GM19043 (cell line): Measurements from ENCODE around the gene BTAF1.

ENCODE experiments used
- ATAC-seq: cut with Tn5 transposase; IDR thresholded peaks from one replicate; pipeline ENCODE4 v1.9.1; 2021; ENCODE audit warnings: low read depth; ENCODE audit not compliant: unreplicated experiment

Gene BTAF1

GRCh38 chr10:91907914-91908336 lies 15.6 kb upstream of the BTAF1 start:
- no peak for ATAC-seq

GRCh38 chr10:91908337-91909116 lies 15.0 kb upstream of the BTAF1 start:
- ATAC-seq: peak; percentile 81

- no peak for ATAC-seq
These were observed 14.4 kb upstream of the BTAF1 start, which contains the start of gene FGFBP3 for GRCh38 chr10:91909117-91909677. FGFBP3 (minus strand) TSS chr10:91909486; CDS start chr10:91908969, 517 bp downstream.

- ATAC-seq: no peak
These were observed 13.1 kb upstream of the BTAF1 start for GRCh38 chr10:91910467-91910866.

- no peak for ATAC-seq
These were observed 3.9 kb upstream of the BTAF1 start for GRCh38 chr10:91919651-91920050.

GRCh38 chr10:91924212-91925021 lies 847 bp downstream of the BTAF1 start:
- ATAC-seq: no peak

GRCh38 chr10:91925022-91925320 lies 1.4 kb downstream of the BTAF1 start:
- no peak for ATAC-seq

- no peak for ATAC-seq
These were observed 7.4 kb downstream of the BTAF1 start for GRCh38 chr10:91930939-91931338.

- no peak for ATAC-seq
These were observed 8.1 kb downstream of the BTAF1 start for GRCh38 chr10:91931526-91932190.

GRCh38 chr10:91932737-91933136 lies 9.2 kb downstream of the BTAF1 start:
- ATAC-seq: no peak

- no peak for ATAC-seq
These were observed 12.3 kb downstream of the BTAF1 start for GRCh38 chr10:91935886-91936285.

GRCh38 chr10:91939653-91940052 lies 16.1 kb downstream of the BTAF1 start:
- no peak for ATAC-seq

- ATAC-seq: no peak
These were observed 17.9 kb downstream of the BTAF1 start for GRCh38 chr10:91941426-91941825.

GRCh38 chr10:91944880-91945630 lies 21.5 kb downstream of the BTAF1 start:
- ATAC-seq: no peak

GRCh38 chr10:91953600-91954160 lies 30.1 kb downstream of the BTAF1 start:
- ATAC-seq: no peak

- ATAC-seq: no peak
These were observed 31.5 kb downstream of the BTAF1 start for GRCh38 chr10:91955114-91955513.

- ATAC-seq: no peak
These were observed 33.5 kb downstream of the BTAF1 start for GRCh38 chr10:91957091-91957490.

- ATAC-seq: no peak
These were observed 45.7 kb downstream of the BTAF1 start for GRCh38 chr10:91969297-91969696.

GRCh38 chr10:91974960-91975359 lies 51.4 kb downstream of the BTAF1 start:
- ATAC-seq: no peak

- no peak for ATAC-seq
These were observed 51.9 kb downstream of the BTAF1 start for GRCh38 chr10:91975438-91975837.
